IMR-90 (cell line): ENCODE results near the gene ALS2. TPM values are rescaled to one million over a fixed set of nuclear protein-coding genes. Genes with fewer than 3 reads are reported as not detected.

Experiments
- ATAC-seq: fragments of 200-7000 bp; cut with Tn5 transposase; 2 replicates; pipeline ENCODE4 v1.9.1; 2020; ENCODE audit warnings: low read depth, mild to moderate bottlenecking, moderate library complexity
- BruUV-seq: library from RNA; stranded (reverse); fragments of 400-500 nt; replicated peaks from 2 replicates; lab custom pipeline; 2021; lab: Mats Ljungman, UMichigan
- CTCF ChIA-PET: fragments of 300-600 bp; formaldehyde crosslinking; extraction: SDS; loops from one replicate; lab custom pipeline; 2021; ENCODE audit warnings: antibody characterized with exemption; lab: Yijun Ruan, JAX
- POLR2A ChIA-PET: fragments of 300-600 bp; sonication (Branson Sonifier 250); formaldehyde crosslinking; loops from one replicate; lab custom pipeline; 2022; ENCODE audit warnings: antibody characterized with exemption; ENCODE audit not compliant: unreplicated experiment; lab: Charles Lee
- DNase-seq: peaks from one replicate; pipeline ENCODE4 v3.0.0; 2013
- H2AFZ ChIP-seq: replicated peaks from 2 replicates; pipeline ENCODE3; 2013; ENCODE audit warnings: low read length, mild to moderate bottlenecking; ENCODE audit not compliant: poor library complexity
- H2AK5ac ChIP-seq: 2 replicates; pipeline ENCODE4 v1.6.1; 2013; ENCODE audit warnings: low read depth, low read length, inconsistent platforms
- H2AK9ac ChIP-seq: replicated peaks from 2 replicates; pipeline ENCODE3; 2013; ENCODE audit warnings: mild to moderate bottlenecking, low read depth, low read length, moderate library complexity; ENCODE audit not compliant: poor library complexity
- H2BK120ac ChIP-seq: 2 replicates; pipeline ENCODE4 v1.6.1; 2013; ENCODE audit warnings: low read depth, low read length, inconsistent platforms
- H2BK15ac ChIP-seq: 3 replicates; pipeline ENCODE4 v1.6.1; 2013; ENCODE audit warnings: low read depth, low read length, inconsistent platforms
- H2BK20ac ChIP-seq: 2 replicates; pipeline ENCODE4 v1.6.1; 2013; ENCODE audit warnings: low read depth, mild to moderate bottlenecking, inconsistent platforms, low read length, moderate library complexity
- H2BK5ac ChIP-seq: 2 replicates; pipeline ENCODE4 v1.6.1; 2013; ENCODE audit warnings: mild to moderate bottlenecking, low read depth, low read length, inconsistent platforms; ENCODE audit not compliant: poor library complexity, severe bottlenecking
- H3K14ac ChIP-seq: replicated peaks from 2 replicates; pipeline ENCODE4 v1.6.1; 2013; ENCODE audit warnings: low read depth, low read length, inconsistent platforms
- H3K18ac ChIP-seq: 2 replicates; pipeline ENCODE4 v1.6.1; 2013; ENCODE audit warnings: low read depth, low read length, control low read depth
- H3K23ac ChIP-seq: 2 replicates; pipeline ENCODE4 v1.6.1; 2013; ENCODE audit warnings: low read depth, low read length, inconsistent platforms
- H3K27ac ChIP-seq: 2 replicates; pipeline ENCODE4 v1.5.1; 2013; ENCODE audit warnings: mild to moderate bottlenecking, control low read depth, low read length; ENCODE audit not compliant: insufficient read depth
- H3K27me3 ChIP-seq: 2 replicates; pipeline ENCODE4 v1.6.1; 2013; ENCODE audit warnings: low read length; ENCODE audit not compliant: control insufficient read depth, insufficient read depth
- H3K36me3 ChIP-seq: 2 replicates; pipeline ENCODE4 v1.6.1; 2013; ENCODE audit warnings: low read length, mixed read lengths; ENCODE audit not compliant: control insufficient read depth, insufficient read depth
- H3K4ac ChIP-seq: 2 replicates; pipeline ENCODE4 v1.6.1; 2013; ENCODE audit warnings: low read depth, low read length, inconsistent platforms
- H3K4me1 ChIP-seq: 2 replicates; pipeline ENCODE4 v1.6.1; 2013; ENCODE audit warnings: low read length, mixed read lengths; ENCODE audit not compliant: control insufficient read depth, insufficient read depth
- H3K4me2 ChIP-seq: 2 replicates; pipeline ENCODE4 v1.6.1; 2013; ENCODE audit warnings: low read depth, mild to moderate bottlenecking, control low read depth, low read length, moderate library complexity
- H3K4me3 ChIP-seq: 2 replicates; pipeline ENCODE4 v1.5.1; 2013; ENCODE audit warnings: low read depth, mild to moderate bottlenecking, control low read depth, low read length, moderate library complexity; ENCODE audit not compliant: insufficient read depth
- H3K56ac ChIP-seq: 2 replicates; pipeline ENCODE4 v1.6.1; 2013; ENCODE audit warnings: low read length, inconsistent platforms; ENCODE audit not compliant: insufficient read depth; ENCODE audit errors: extremely low read depth
- H3K79me1 ChIP-seq, 2 experiments: 2 replicates each; pipeline ENCODE4 v1.6.1; 2013; ENCODE audit warnings: low read length in 2 of 2, inconsistent platforms in 1 of 2, low read depth in 1 of 2
- H3K9ac ChIP-seq: 2 replicates; pipeline ENCODE4 v1.6.1; 2013; ENCODE audit warnings: low read depth, low read length, control low read depth
- H3K9me1 ChIP-seq: 2 replicates; pipeline ENCODE4 v1.6.1; 2013; ENCODE audit warnings: low read length, inconsistent platforms; ENCODE audit not compliant: insufficient read depth
- H3K9me3 ChIP-seq: 2 replicates; pipeline ENCODE4 v1.6.1; 2013; ENCODE audit warnings: low read length; ENCODE audit not compliant: control insufficient read depth, insufficient read depth
- H4K20me1 ChIP-seq: 2 replicates; pipeline ENCODE4 v1.6.1; 2013; ENCODE audit warnings: low read length, inconsistent platforms; ENCODE audit not compliant: insufficient read depth
- H4K5ac ChIP-seq: 2 replicates; pipeline ENCODE4 v1.6.1; 2013; ENCODE audit warnings: mild to moderate bottlenecking, low read depth, low read length, control low read depth
- H4K8ac ChIP-seq, 2 experiments: 2 replicates each; pipeline ENCODE4 v1.6.1; 2013; ENCODE audit warnings: low read depth in 2 of 2, low read length in 2 of 2, control low read depth in 1 of 2, inconsistent platforms in 1 of 2
- H4K91ac ChIP-seq: 2 replicates; pipeline ENCODE4 v1.6.1; 2013; ENCODE audit warnings: low read depth, low read length, inconsistent platforms; ENCODE audit not compliant: insufficient read depth
- CEBPB ChIP-seq: IDR thresholded peaks from 2 replicates; pipeline ENCODE4 v1.6.1; 2012; ENCODE audit warnings: low read depth, low read length, improper control_type of control experiment
- CHD1 ChIP-seq: IDR thresholded peaks from 2 replicates; pipeline ENCODE4 v1.6.1; 2012; ENCODE audit warnings: low read depth, low read length, improper control_type of control experiment
- CTCF ChIP-seq: conservative IDR thresholded peaks from 2 replicates; pipeline ENCODE4 v1.5.1; 2012; ENCODE audit warnings: mild to moderate bottlenecking, low read depth, low read length, improper control_type of control experiment
- ELK1 ChIP-seq: fragments of 150-350 bp; IDR thresholded peaks from 2 replicates; pipeline ENCODE4 v1.6.1; 2016; ENCODE audit warnings: low read depth, mild to moderate bottlenecking, low read length, moderate library complexity, borderline replicate concordance
- FOS ChIP-seq: fragments of 150-350 bp; IDR thresholded peaks from 2 replicates; pipeline ENCODE4 v1.6.1; 2016; ENCODE audit warnings: low read depth, low read length
- MAFK ChIP-seq: IDR thresholded peaks from 2 replicates; pipeline ENCODE4 v1.6.1; 2012; ENCODE audit warnings: low read depth, low read length, improper control_type of control experiment
- MAZ ChIP-seq: IDR thresholded peaks from 2 replicates; pipeline ENCODE4 v1.6.1; 2012; ENCODE audit warnings: low read depth, mild to moderate bottlenecking, low read length, improper control_type of control experiment, moderate library complexity, borderline replicate concordance
- MXI1 ChIP-seq: IDR thresholded peaks from 2 replicates; pipeline ENCODE4 v1.6.1; 2012; ENCODE audit warnings: low read depth, mild to moderate bottlenecking, low read length, moderate library complexity, borderline replicate concordance
- NFE2L2 ChIP-seq: fragments of 150-350 bp; IDR thresholded peaks from 2 replicates; pipeline ENCODE4 v1.6.1; 2016; ENCODE audit warnings: low read depth, mild to moderate bottlenecking, low read length
- POLR2A ChIP-seq: IDR thresholded peaks from 2 replicates; pipeline ENCODE4 v1.6.1; 2012; ENCODE audit warnings: mild to moderate bottlenecking, low read depth, low read length
- RAD21 ChIP-seq: IDR thresholded peaks from 2 replicates; pipeline ENCODE4 v1.6.1; 2012; ENCODE audit warnings: low read length, improper control_type of control experiment
- RCOR1 ChIP-seq: IDR thresholded peaks from 2 replicates; pipeline ENCODE4 v1.6.1; 2012; ENCODE audit warnings: mild to moderate bottlenecking, low read length, improper control_type of control experiment; ENCODE audit not compliant: insufficient replicate concordance
- SMC3 ChIP-seq: fragments of 150-350 bp; IDR thresholded peaks from 2 replicates; pipeline ENCODE4 v1.6.1; 2016; ENCODE audit warnings: low read depth, mild to moderate bottlenecking, antibody characterized with exemption, low read length, moderate library complexity
- WGBS, 2 experiments: methylation state at CpG; one replicate each; pipeline versions ENCODE4 v1.1.5 to v1.1.7; 2013; ENCODE audit warnings: missing lambda C conversion rate in 2 of 2; ENCODE audit not compliant: insufficient read length in 1 of 2; ENCODE audit errors: extremely low coverage in 2 of 2; 5-methylcytosine and 5-hydroxymethylcytosine counted together
- dilution Hi-C: fragments of 300-500 bp; cut with HindIII; formaldehyde crosslinking; loops from one replicate; pipeline ENCODE4 v1.14.3; 2018; ENCODE audit warnings: low sequenced_read_pairs; ENCODE audit not compliant: unreplicated experiment
- in situ Hi-C: fragments of 300-500 bp; cut with MboI; formaldehyde crosslinking; loops from 3 replicates; pipeline ENCODE4 v1.14.3; 2019; ENCODE audit warnings: low sequenced_read_pairs, inconsistent platforms, mixed read lengths
- intact Hi-C: fragments of 100-400 bp; cut with micrococcal nuclease; formaldehyde crosslinking; loops from 2 replicates; pipeline ENCODE4 v1.10.0; 2022
- polyA plus RNA-seq, 3 experiments: library from polyadenylated mRNA; depleted of rRNA; stranded (reverse); fragments of >200 nt; gene quantifications; 2 replicates each; pipeline ENCODE4 v1.2.3, GENCODE V29; 2012; ENCODE audit warnings: low replicate concordance in 1 of 3
- total RNA-seq: library from RNA; depleted of rRNA; stranded (reverse); fragments of >200 nt; gene quantifications from 2 replicates; pipeline ENCODE4 v1.2.3, GENCODE V29; 2012

Gene ALS2
- total and polyA plus RNA-seq, 2 of the 4 experiments (the other 2 are of a cell fraction): 14.4 to 42.3 TPM

GRCh38 chr2:201758873-201759272, 21.9 kb downstream of the ALS2 start:
- H3K9ac ChIP-seq: no peak overlapping the region
- H2BK120ac ChIP-seq: no peak overlapping the region
- no peak overlapping the region for H3K18ac ChIP-seq
- WGBS, 2 experiments: no CpG with 5 or more reads among the region's 3 CpGs
- no peak overlapping the region for H2AK5ac ChIP-seq
- no peak overlapping the region for H4K5ac ChIP-seq
- no peak overlapping the region for H3K27ac ChIP-seq
- H3K36me3 ChIP-seq: peaks cover 26% of the 10 kb centered on the region
- H3K4me1 ChIP-seq: peaks cover 6% of the 10 kb centered on the region; the same call in 1 of the 2 replicates
- dilution Hi-C loops: no loop called here
- H3K4ac ChIP-seq: no peak overlapping the region
- DNase-seq (no peak), ATAC-seq (no peak)
- H3K27me3 ChIP-seq: no peaks in the 10 kb centered on the region
- H4K8ac ChIP-seq: no peak overlapping the region
- H3K4me3 ChIP-seq: no peak overlapping the region
- BruUV-seq: no TSS peak
- H2BK20ac ChIP-seq: no peak overlapping the region
- H3K9me3 ChIP-seq: no peaks in the 10 kb centered on the region
- no peaks in the 10 kb centered on the region for H4K20me1 ChIP-seq
- H3K14ac ChIP-seq: no peak overlapping the region
- no peak overlapping the region for H2AFZ ChIP-seq
- in situ Hi-C loops: no loop called here
- no peak overlapping the region for H3K56ac ChIP-seq
- intact Hi-C loops: no loop called here
- peaks cover 14 to 26% of the 10 kb centered on the region in 2 experiments; a peak in 3 of 4 replicates for H3K79me1 ChIP-seq
- H2AK9ac ChIP-seq: no peak overlapping the region
- H3K4me2 ChIP-seq: no peak overlapping the region
- H2BK5ac ChIP-seq: no peak overlapping the region
- H3K23ac ChIP-seq: no peak overlapping the region
- H4K91ac ChIP-seq: no peak overlapping the region
- ChIA-PET POLR2A (no interaction called here), CTCF (no interaction called here)
- H3K9me1 ChIP-seq: peaks cover 19% of the 10 kb centered on the region
- TF ChIP-seq MAZ (no peak), CTCF (no peak), POLR2A (no peak), SMC3 (no peak), ELK1 (no peak), RAD21 (no peak), FOS (no peak), CEBPB (no peak), MAFK (no peak), CHD1 (no peak), MXI1 (no peak), NFE2L2 (no peak), RCOR1 (no peak)
- H2BK15ac ChIP-seq: no peak overlapping the region
